ENCODE results near the gene CNTNAP2.
"Not testable (repeated sequence)": the region's sequence is repeated elsewhere in the genome, so short reads cannot be mapped to it uniquely, and the experiment has no call there.

Gene CNTNAP2

GRCh38 chr7:148430690-148431089, 2314.1 kb downstream of the CNTNAP2 start:
- H3K27me3 ChIP-seq (replicated peaks in 2 of 5; ENCODE audit: control insufficient read depth in 4 of 5, insufficient read depth in 5 of 5, low read length in 4 of 5); H3K27ac ChIP-seq (ENCODE audit: insufficient read depth in 1 of 2, low read depth in 1 of 2, low read length in 2 of 2, poor library complexity in 1 of 2, severe bottlenecking in 2 of 2); H3K4me3 ChIP-seq (ENCODE audit: control insufficient read depth in 1 of 7, extremely low read depth in 1 of 7, insufficient read depth in 4 of 7, low read depth in 2 of 7, low read length in 6 of 7); CTCF ChIA-PET; POLR2A ChIA-PET; H3K9me3 ChIP-seq (ENCODE audit: control extremely low read depth in 1 of 5, control insufficient read depth in 4 of 5, insufficient read depth in 2 of 5, low read depth in 1 of 5, low read length in 4 of 5); DNase-seq; H3K4me1 ChIP-seq (ENCODE audit: control extremely low read depth in 1 of 4, control insufficient read depth in 4 of 4, insufficient read depth in 4 of 4, low read length in 3 of 4); H3K36me3 ChIP-seq (ENCODE audit: control insufficient read depth in 4 of 4, insufficient read depth in 4 of 4, low read length in 3 of 4): not testable (repeated sequence)
- WGBS (ENCODE audit: insufficient coverage) = no CpG with 5 or more reads among the region's 3 CpGs

DNA sequence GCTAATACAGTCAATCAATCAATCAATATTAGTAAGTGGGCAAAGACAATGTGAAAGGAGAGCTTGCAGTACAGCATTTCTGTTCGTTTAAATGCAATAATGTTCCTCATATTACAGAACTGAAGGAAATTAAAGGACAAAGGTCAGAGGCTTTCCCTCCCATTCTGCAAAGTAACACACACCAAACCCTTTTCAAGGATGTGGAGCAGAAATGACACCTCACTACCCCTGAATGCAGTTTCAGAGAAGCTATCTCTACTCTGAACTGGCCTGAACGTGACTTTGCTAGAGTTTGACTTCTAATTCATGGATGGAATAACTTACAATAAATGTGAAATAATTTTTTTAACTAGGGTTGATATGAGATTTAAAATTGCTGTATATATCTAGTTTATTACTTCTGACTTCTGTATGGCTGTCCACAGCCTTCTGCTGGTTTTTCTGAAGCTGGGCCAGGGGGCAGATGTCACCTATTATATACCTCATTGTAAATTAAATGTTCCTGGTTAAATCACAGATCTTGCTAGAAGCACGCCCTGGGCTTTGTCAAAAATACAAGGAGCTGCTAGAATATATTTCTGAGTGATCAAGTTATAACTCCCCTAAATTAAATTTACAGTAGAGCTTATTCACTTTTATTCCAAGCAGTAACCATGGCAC, 2317.1 kb downstream of the CNTNAP2 start:
- Histone ChIP-seq H3K4me1 (ENCODE audit: control extremely low read depth in 1 of 4, control insufficient read depth in 4 of 4, insufficient read depth in 4 of 4, low read length in 3 of 4) (peaks cover 0 to 3% (median 0%) of the 10 kb centered on the region in 4 experiments), H3K27me3 (replicated peaks in 2 of 5; ENCODE audit: control insufficient read depth in 4 of 5, insufficient read depth in 5 of 5, low read length in 4 of 5) (no peaks in the 10 kb centered on the region), H3K27ac (ENCODE audit: insufficient read depth in 1 of 2, low read depth in 1 of 2, low read length in 2 of 2, poor library complexity in 1 of 2, severe bottlenecking in 2 of 2) (no peak overlapping the region), H3K9me3 (ENCODE audit: control extremely low read depth in 1 of 5, control insufficient read depth in 4 of 5, insufficient read depth in 2 of 5, low read depth in 1 of 5, low read length in 4 of 5) (peaks cover 0 to 2% (median 0%) of the 10 kb centered on the region in 5 experiments), H3K4me3 (ENCODE audit: control insufficient read depth in 1 of 7, extremely low read depth in 1 of 7, insufficient read depth in 4 of 7, low read depth in 2 of 7, low read length in 6 of 7) (no peak overlapping the region), H3K36me3 (ENCODE audit: control insufficient read depth in 4 of 4, insufficient read depth in 4 of 4, low read length in 3 of 4) (no peaks in the 10 kb centered on the region)
- POLR2A ChIA-PET = no interaction called here
- CTCF ChIA-PET = no interaction called here
- WGBS (ENCODE audit: insufficient coverage) = no CpG with 5 or more reads among the region's 3 CpGs
- no peak for DNase-seq

DNA sequence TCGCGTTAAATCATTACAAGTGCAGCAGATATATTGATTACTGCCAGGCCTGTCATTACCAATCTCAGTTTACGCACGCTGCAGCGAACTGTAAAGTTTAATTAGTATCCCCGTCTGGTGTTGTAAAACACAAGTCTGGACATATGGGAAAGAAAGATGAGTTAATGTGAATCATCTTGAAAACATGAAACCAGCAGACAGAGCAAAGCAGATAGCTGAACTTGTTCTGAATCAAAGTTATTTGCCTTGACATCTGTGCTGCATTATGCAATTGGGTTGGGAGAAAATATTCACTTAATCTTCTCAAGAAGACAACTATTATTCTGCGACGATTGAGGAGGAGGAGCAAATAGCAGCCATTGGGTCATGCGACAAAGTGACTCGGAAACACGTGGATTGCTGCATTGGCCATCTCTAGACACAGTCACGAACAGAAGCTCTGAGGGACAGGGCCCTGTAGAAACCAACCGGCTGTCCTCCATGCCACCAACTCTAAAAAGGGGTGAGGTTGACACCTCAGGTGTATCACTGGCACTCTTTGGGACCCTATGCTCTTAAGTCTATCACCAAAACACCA, 2317.7 kb downstream of the CNTNAP2 start:
- Histone ChIP-seq H3K27ac (ENCODE audit: insufficient read depth in 1 of 2, low read depth in 1 of 2, low read length in 2 of 2, poor library complexity in 1 of 2, severe bottlenecking in 2 of 2) (no peak overlapping the region), H3K4me3 (ENCODE audit: control insufficient read depth in 1 of 7, extremely low read depth in 1 of 7, insufficient read depth in 4 of 7, low read depth in 2 of 7, low read length in 6 of 7) (no peak overlapping the region), H3K27me3 (replicated peaks in 2 of 5; ENCODE audit: control insufficient read depth in 4 of 5, insufficient read depth in 5 of 5, low read length in 4 of 5) (no peaks in the 10 kb centered on the region), H3K4me1 (ENCODE audit: control extremely low read depth in 1 of 4, control insufficient read depth in 4 of 4, insufficient read depth in 4 of 4, low read length in 3 of 4) (peaks cover 0 to 3% (median 0%) of the 10 kb centered on the region in 4 experiments), H3K36me3 (ENCODE audit: control insufficient read depth in 4 of 4, insufficient read depth in 4 of 4, low read length in 3 of 4) (no peaks in the 10 kb centered on the region), H3K9me3 (ENCODE audit: control extremely low read depth in 1 of 5, control insufficient read depth in 4 of 5, insufficient read depth in 2 of 5, low read depth in 1 of 5, low read length in 4 of 5) (peaks cover 0 to 2% (median 0%) of the 10 kb centered on the region in 5 experiments)
- ChIA-PET CTCF (interaction anchor here (1.1 kb wide), 1 partner anchor 9 kb away, joined by 3 read pairs; no protein-coding TSS in a partner anchor), POLR2A (no interaction called here)
- DNase-seq = no peak
- WGBS (ENCODE audit: insufficient coverage) = 96% methylated on average over 11 of the region's 13 CpGs

DNA sequence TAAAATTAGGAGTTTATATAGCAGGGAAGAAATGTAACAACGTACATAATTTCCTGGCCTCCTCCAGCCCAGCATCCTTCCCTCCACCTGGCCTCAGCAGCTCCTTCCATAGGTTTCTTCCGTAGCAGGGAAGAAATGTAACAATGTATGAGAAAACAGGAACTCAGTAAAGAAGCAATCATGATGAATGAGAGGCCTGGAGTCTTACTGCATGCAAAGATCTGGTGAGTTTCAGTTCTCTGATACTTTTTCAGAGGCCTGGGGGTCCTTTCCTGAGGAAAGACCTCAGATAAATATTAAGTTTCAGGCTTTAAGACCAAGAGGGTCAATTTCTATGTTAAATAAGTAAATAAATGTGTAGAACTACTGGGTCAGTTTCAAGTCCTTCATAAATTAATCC, 2318.3 kb downstream of the CNTNAP2 start:
- ChIA-PET CTCF (interaction anchor here (1.1 kb wide), 1 partner anchor 10 kb away, joined by 3 read pairs; no protein-coding TSS in a partner anchor), POLR2A (no interaction called here)
- no CpG with 5 or more reads among the region's 2 CpGs for WGBS (ENCODE audit: insufficient coverage)
- no peak for DNase-seq
- Histone ChIP-seq H3K36me3 (ENCODE audit: control insufficient read depth in 4 of 4, insufficient read depth in 4 of 4, low read length in 3 of 4) (no peaks in the 10 kb centered on the region), H3K9me3 (ENCODE audit: control extremely low read depth in 1 of 5, control insufficient read depth in 4 of 5, insufficient read depth in 2 of 5, low read depth in 1 of 5, low read length in 4 of 5) (peaks cover 0 to 2% (median 0%) of the 10 kb centered on the region in 5 experiments), H3K27ac (ENCODE audit: insufficient read depth in 1 of 2, low read depth in 1 of 2, low read length in 2 of 2, poor library complexity in 1 of 2, severe bottlenecking in 2 of 2) (no peak overlapping the region), H3K4me3 (ENCODE audit: control insufficient read depth in 1 of 7, extremely low read depth in 1 of 7, insufficient read depth in 4 of 7, low read depth in 2 of 7, low read length in 6 of 7) (no peak overlapping the region), H3K27me3 (replicated peaks in 2 of 5; ENCODE audit: control insufficient read depth in 4 of 5, insufficient read depth in 5 of 5, low read length in 4 of 5) (no peaks in the 10 kb centered on the region), H3K4me1 (ENCODE audit: control extremely low read depth in 1 of 4, control insufficient read depth in 4 of 4, insufficient read depth in 4 of 4, low read length in 3 of 4) (peaks cover 0 to 3% (median 0%) of the 10 kb centered on the region in 4 experiments)

- ChIA-PET POLR2A (no interaction called here), CTCF (no interaction called here)
- H3K27ac ChIP-seq (ENCODE audit: insufficient read depth in 1 of 2, low read depth in 1 of 2, low read length in 2 of 2, poor library complexity in 1 of 2, severe bottlenecking in 2 of 2) = no peak overlapping the region
- peaks cover 0 to 3% (median 0%) of the 10 kb centered on the region in 4 experiments for H3K4me1 ChIP-seq (ENCODE audit: control extremely low read depth in 1 of 4, control insufficient read depth in 4 of 4, insufficient read depth in 4 of 4, low read length in 3 of 4)
- peaks cover 0 to 2% (median 0%) of the 10 kb centered on the region in 5 experiments for H3K9me3 ChIP-seq (ENCODE audit: control extremely low read depth in 1 of 5, control insufficient read depth in 4 of 5, insufficient read depth in 2 of 5, low read depth in 1 of 5, low read length in 4 of 5)
- no peaks in the 10 kb centered on the region for H3K36me3 ChIP-seq (ENCODE audit: control insufficient read depth in 4 of 4, insufficient read depth in 4 of 4, low read length in 3 of 4)
- WGBS (ENCODE audit: insufficient coverage) = 84% methylated on average over 4 of the region's 6 CpGs
- H3K4me3 ChIP-seq (ENCODE audit: control insufficient read depth in 1 of 7, extremely low read depth in 1 of 7, insufficient read depth in 4 of 7, low read depth in 2 of 7, low read length in 6 of 7) = no peak overlapping the region
- no peak for DNase-seq
- no peaks in the 10 kb centered on the region for H3K27me3 ChIP-seq (replicated peaks in 2 of 5; ENCODE audit: control insufficient read depth in 4 of 5, insufficient read depth in 5 of 5, low read length in 4 of 5)
Observed at GRCh38 chr7:148435715-148436114, 2319.1 kb downstream of the CNTNAP2 start.

DNA sequence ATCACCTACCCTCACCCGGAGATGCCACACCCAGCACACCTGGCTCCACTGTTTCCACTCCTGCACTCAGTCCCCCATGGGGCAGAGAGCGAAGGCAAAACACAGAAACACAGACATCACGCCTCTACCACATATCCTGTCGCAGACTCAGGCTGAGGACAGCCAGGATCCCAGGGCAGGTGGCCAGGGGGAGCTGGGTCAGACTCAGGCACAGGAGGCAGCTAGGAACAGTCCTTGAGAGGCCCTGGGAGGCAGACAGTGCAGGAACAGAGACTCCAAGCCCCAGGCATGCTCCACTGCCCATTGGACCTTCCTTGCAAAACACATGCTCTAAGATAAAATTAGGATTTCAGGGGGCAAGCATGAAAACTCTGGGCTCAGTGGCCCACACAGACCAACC, 2319.5 kb downstream of the CNTNAP2 start:
- Histone ChIP-seq H3K27ac (ENCODE audit: insufficient read depth in 1 of 2, low read depth in 1 of 2, low read length in 2 of 2, poor library complexity in 1 of 2, severe bottlenecking in 2 of 2) (no peak overlapping the region), H3K9me3 (ENCODE audit: control extremely low read depth in 1 of 5, control insufficient read depth in 4 of 5, insufficient read depth in 2 of 5, low read depth in 1 of 5, low read length in 4 of 5) (peaks cover 0 to 2% (median 0%) of the 10 kb centered on the region in 5 experiments), H3K36me3 (ENCODE audit: control insufficient read depth in 4 of 4, insufficient read depth in 4 of 4, low read length in 3 of 4) (no peaks in the 10 kb centered on the region), H3K4me1 (ENCODE audit: control extremely low read depth in 1 of 4, control insufficient read depth in 4 of 4, insufficient read depth in 4 of 4, low read length in 3 of 4) (peaks cover 0 to 3% (median 0%) of the 10 kb centered on the region in 4 experiments), H3K27me3 (replicated peaks in 2 of 5; ENCODE audit: control insufficient read depth in 4 of 5, insufficient read depth in 5 of 5, low read length in 4 of 5) (no peaks in the 10 kb centered on the region), H3K4me3 (ENCODE audit: control insufficient read depth in 1 of 7, extremely low read depth in 1 of 7, insufficient read depth in 4 of 7, low read depth in 2 of 7, low read length in 6 of 7) (no peak overlapping the region)
- POLR2A ChIA-PET = no interaction called here
- CTCF ChIA-PET = no interaction called here
- 100% methylated on average over 2 of the region's 4 CpGs for WGBS (ENCODE audit: insufficient coverage)
- DNase-seq = no peak

DNA sequence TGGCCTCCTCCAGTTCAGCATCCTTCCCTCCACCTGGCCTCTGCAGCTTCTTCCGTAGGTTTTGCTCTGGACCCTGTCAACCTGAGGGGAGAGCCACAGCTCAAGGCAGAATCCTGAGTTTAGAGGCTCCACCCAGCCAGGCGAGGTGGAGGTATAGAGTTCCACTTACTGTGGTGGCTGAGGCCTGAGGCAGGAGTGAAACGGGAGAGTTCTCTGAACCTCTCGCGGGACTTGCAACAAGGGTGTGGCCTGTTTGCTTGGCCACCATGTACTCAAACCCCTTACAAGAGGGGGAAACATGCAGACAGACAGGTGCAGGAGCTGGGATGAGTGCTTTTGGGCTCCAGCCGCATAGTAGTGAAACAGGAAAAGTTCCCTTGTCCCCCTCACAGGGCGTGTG, 2320.0 kb downstream of the CNTNAP2 start:
- no peak overlapping the region for H3K4me3 ChIP-seq (ENCODE audit: control insufficient read depth in 1 of 7, extremely low read depth in 1 of 7, insufficient read depth in 4 of 7, low read depth in 2 of 7, low read length in 6 of 7)
- ChIA-PET POLR2A (no interaction called here), CTCF (no interaction called here)
- no peaks in the 10 kb centered on the region for H3K36me3 ChIP-seq (ENCODE audit: control insufficient read depth in 4 of 4, insufficient read depth in 4 of 4, low read length in 3 of 4)
- H3K4me1 ChIP-seq (ENCODE audit: control extremely low read depth in 1 of 4, control insufficient read depth in 4 of 4, insufficient read depth in 4 of 4, low read length in 3 of 4) = peaks cover 0 to under 1% (median 0%) of the 10 kb centered on the region in 4 experiments
- H3K27ac ChIP-seq (ENCODE audit: insufficient read depth in 1 of 2, low read depth in 1 of 2, low read length in 2 of 2, poor library complexity in 1 of 2, severe bottlenecking in 2 of 2) = no peak overlapping the region
- no peak for DNase-seq
- no peaks in the 10 kb centered on the region for H3K27me3 ChIP-seq (replicated peaks in 2 of 5; ENCODE audit: control insufficient read depth in 4 of 5, insufficient read depth in 5 of 5, low read length in 4 of 5)
- 97% methylated on average over 5 of the region's 7 CpGs for WGBS (ENCODE audit: insufficient coverage)
- peaks cover 0 to 2% (median 0%) of the 10 kb centered on the region in 5 experiments for H3K9me3 ChIP-seq (ENCODE audit: control extremely low read depth in 1 of 5, control insufficient read depth in 4 of 5, insufficient read depth in 2 of 5, low read depth in 1 of 5, low read length in 4 of 5)

Data from common myeloid progenitor, CD34-positive (primary cell).